Tibial artery (tissue), 4 donors: ENCODE results near the gene GATAD2A.

Source experiments
- DNase-seq, 2 donors: peaks; one replicate each; pipeline ENCODE4 v3.0.0-alpha.2; 2019
- H3K27ac ChIP-seq, 2 donors: fragments of 200-600 bp; sonication (generic) in 1 of 2; 1 replicate in 1 of 2; 2 replicates in 1 of 2; pipeline ENCODE4 v1.5.1; 2018 to 2019; ENCODE audit warnings: mild to moderate bottlenecking in 1 of 2
- H3K27me3 ChIP-seq, 2 donors: fragments of 200-600 bp; sonication (generic) in 1 of 2; one replicate each; pipeline versions ENCODE4 v1.5.1 to v1.6.0; 2016 to 2019
- H3K36me3 ChIP-seq, 3 donors: fragments of 200-600 bp; sonication (generic) in 2 of 3; one replicate each; pipeline ENCODE4 v1.5.1; 2016 to 2019; ENCODE audit warnings: mild to moderate bottlenecking in 2 of 3
- H3K4me1 ChIP-seq, 4 donors: fragments of 200-600 bp; sonication (generic) in 2 of 4; 1 replicate in 3 of 4; 2 replicates in 1 of 4; pipeline ENCODE4 v1.5.1; 2016 to 2019
- H3K4me3 ChIP-seq, 2 donors: fragments of 200-600 bp; sonication (generic) in 1 of 2; 1 replicate in 1 of 2; 2 replicates in 1 of 2; pipeline ENCODE4 v1.5.1; 2018 to 2019; ENCODE audit warnings: mild to moderate bottlenecking in 2 of 2
- H3K9me3 ChIP-seq, 3 donors: fragments of 200-600 bp; sonication (generic) in 1 of 3; one replicate each; pipeline ENCODE4 v1.5.1; 2016 to 2019
- CTCF ChIP-seq, 2 experiments: fragments of 200-600 bp in 1 of 2; fragments of 450-650 bp in 1 of 2; IDR thresholded peaks; one replicate each; pipeline ENCODE4 v1.5.1; 2017 to 2019; ENCODE audit warnings: antibody characterized with exemption in 2 of 2, mild to moderate bottlenecking in 1 of 2, moderate library complexity in 1 of 2
- intact Hi-C: fragments of 100-400 bp; cut with DNase I; formaldehyde crosslinking; loops from one replicate; pipeline ENCODE4 v1.15.0; 2023; ENCODE audit warnings: low total_unique reads

The GATAD2A gene

GRCh38 chr19:19460258-19460731 lies 54.8 kb downstream of the GATAD2A start:
- Histone ChIP-seq H3K9me3 (no peaks in the 10 kb centered on the region), H3K27ac (peak overlapping the region; percentile 74 to 80), H3K27me3 (no peaks in the 10 kb centered on the region), H3K4me1 (peaks cover 27 to 71% (median 60%) of the 10 kb centered on the region in 4 donors), H3K4me3 (peak overlapping the region in 1 of 2 donors; percentile 4), H3K36me3 (peaks cover 0 to 8% (median 8%) of the 10 kb centered on the region in 3 donors)
- no peak for DNase-seq
- intact Hi-C loops, result loop anchor here (10.0 kb wide), 1 partner anchor 55 kb away; the partner anchor contains the start of gene GATAD2A
- TF ChIP-seq CTCF (IDR thresholded peaks at IDR 0.05), result no peak

GRCh38 chr19:19460761-19461265 lies 55.3 kb downstream of the GATAD2A start:
- TF ChIP-seq CTCF (IDR thresholded peaks at IDR 0.05), result no peak
- no peaks in the 10 kb centered on the region for H3K27me3 ChIP-seq
- peak overlapping the region; percentile 74 to 80 for H3K27ac ChIP-seq
- H3K4me1 ChIP-seq, result peaks cover 27 to 71% (median 60%) of the 10 kb centered on the region in 4 donors
- H3K4me3 ChIP-seq, result peak overlapping the region in 1 of 2 donors; percentile 4
- H3K36me3 ChIP-seq, result peaks cover 5 to 13% (median 13%) of the 10 kb centered on the region in 3 donors
- H3K9me3 ChIP-seq, result no peaks in the 10 kb centered on the region
- intact Hi-C loops, result loop anchor here (10.0 kb wide), 1 partner anchor 56 kb away; the partner anchor contains the start of gene GATAD2A
- peak; percentile 78 to 90 for DNase-seq

- DNase-seq, result no peak
- TF ChIP-seq CTCF (IDR thresholded peaks at IDR 0.05), result no peak
- Histone ChIP-seq H3K4me1 (peaks cover 27 to 71% (median 60%) of the 10 kb centered on the region in 4 donors), H3K9me3 (no peaks in the 10 kb centered on the region), H3K27ac (peak overlapping the region; percentile 74 to 80), H3K36me3 (peaks cover 6 to 18% (median 18%) of the 10 kb centered on the region in 3 donors), H3K4me3 (peak overlapping the region; percentile 25 to 39), H3K27me3 (no peaks in the 10 kb centered on the region)
- intact Hi-C loops, result loop anchor here (10.0 kb wide), 1 partner anchor 56 kb away; the partner anchor contains the start of gene GATAD2A
These were observed 55.8 kb downstream of the GATAD2A start for GRCh38 chr19:19461306-19461670.

GRCh38 chr19:19461671-19462622 lies 56.5 kb downstream of the GATAD2A start:
- DNase-seq, result peak; percentile 44 to 91
- intact Hi-C loops, result loop anchor here (10.0 kb wide), 1 partner anchor 57 kb away; the partner anchor contains the start of gene GATAD2A
- Histone ChIP-seq H3K27ac (peak overlapping the region; percentile 74 to 80), H3K4me1 (peaks cover 27 to 71% (median 60%) of the 10 kb centered on the region in 4 donors), H3K9me3 (no peaks in the 10 kb centered on the region), H3K4me3 (peak overlapping the region; percentile 25 to 39), H3K27me3 (no peaks in the 10 kb centered on the region), H3K36me3 (peaks cover 6 to 24% (median 24%) of the 10 kb centered on the region in 3 donors)
- no peak for TF ChIP-seq CTCF (IDR thresholded peaks at IDR 0.05)

GRCh38 chr19:19463348-19464117 lies 58.1 kb downstream of the GATAD2A start:
- intact Hi-C loops, result loop anchor here (10.0 kb wide), 1 partner anchor 59 kb away; the partner anchor contains the start of gene GATAD2A
- Histone ChIP-seq H3K27me3 (no peaks in the 10 kb centered on the region), H3K36me3 (peaks cover 17 to 40% (median 36%) of the 10 kb centered on the region in 3 donors), H3K4me3 (peak overlapping the region in 1 of 2 donors; percentile 18), H3K4me1 (peaks cover 27 to 65% (median 57%) of the 10 kb centered on the region in 4 donors), H3K9me3 (peaks cover 0 to 14% (median 7%) of the 10 kb centered on the region in 3 donors), H3K27ac (peak overlapping the region; percentile 74 to 80)
- DNase-seq, result peak in 1 of 2 donors; percentile 67
- TF ChIP-seq CTCF (IDR thresholded peaks at IDR 0.05), result no peak
